Measurements from ENCODE around the gene ENTPD8.

The ENTPD8 gene

GRCh38 chr9:137396634-137397367, 44.4 kb downstream of the ENTPD8 start:
- no peak overlapping the region for H2BK15ac ChIP-seq (replicated peaks; ENCODE audit: low read depth)
- WGBS (ENCODE audit: extremely low coverage, insufficient coverage, low lambda C conversion rate): no CpG with 5 or more reads among the region's 26 CpGs
- no peak overlapping the region for H3K9ac ChIP-seq (ENCODE audit: low read length)
- H2BK5ac ChIP-seq (ENCODE audit: low read length): no peak overlapping the region
- no peaks in the 10 kb centered on the region for H3K27me3 ChIP-seq (ENCODE audit: insufficient read depth, low read length, poor library complexity)
- no peak overlapping the region for H3K18ac ChIP-seq (ENCODE audit: low read length)
- no peaks in the 10 kb centered on the region for H3K79me1 ChIP-seq (ENCODE audit: low read length)
- no peak overlapping the region for H2BK120ac ChIP-seq (ENCODE audit: low read depth, low read length)
- H3K4me2 ChIP-seq (ENCODE audit: low read length): no peak overlapping the region
- H3K56ac ChIP-seq (ENCODE audit: low read length): no peak overlapping the region
- no peak overlapping the region for H3K23ac ChIP-seq (ENCODE audit: low read length)
- H4K5ac ChIP-seq (ENCODE audit: low read length): no peak overlapping the region
- DNase-seq: no peak
- H3K4ac ChIP-seq (ENCODE audit: low read depth, low read length): no peak overlapping the region
- no peak overlapping the region for H3K4me3 ChIP-seq (ENCODE audit: low read length)
- H3K27ac ChIP-seq (ENCODE audit: low read depth, low read length): no peak overlapping the region
- H3K4me1 ChIP-seq (ENCODE audit: control insufficient read depth, low read depth, low read length): no peaks in the 10 kb centered on the region
- H2AK5ac ChIP-seq (ENCODE audit: low read length): no peak overlapping the region
- H3K36me3 ChIP-seq (ENCODE audit: control insufficient read depth, insufficient read depth, low read length): no peaks in the 10 kb centered on the region
- no peak overlapping the region for H4K8ac ChIP-seq (ENCODE audit: low read depth, low read length)
- no peaks in the 10 kb centered on the region for H3K79me2 ChIP-seq (ENCODE audit: control insufficient read depth, insufficient read depth, low read length)

DNA sequence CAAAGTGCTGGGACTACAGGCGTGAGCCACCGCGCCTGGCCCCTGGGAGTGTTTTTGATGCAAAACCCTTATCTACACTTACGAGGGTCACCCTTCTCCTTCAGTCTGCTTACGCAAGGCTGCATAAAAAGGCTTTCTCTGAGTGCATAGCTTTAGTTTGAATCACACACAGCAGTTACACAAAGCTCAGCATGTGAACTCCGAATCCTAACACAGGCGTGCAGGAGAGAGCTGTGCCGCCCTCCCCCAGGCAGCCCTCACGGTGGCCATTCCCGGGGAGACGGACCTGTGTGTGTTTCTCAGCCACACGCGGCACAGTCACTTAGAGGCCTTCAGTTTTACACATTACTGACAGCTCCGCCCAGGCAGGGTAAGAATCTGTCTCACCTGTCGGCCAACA, 44.9 kb downstream of the ENTPD8 start:
- Histone ChIP-seq H3K56ac (ENCODE audit: low read length) (no peak overlapping the region), H3K4me3 (ENCODE audit: low read length) (no peak overlapping the region), H3K4ac (ENCODE audit: low read depth, low read length) (no peak overlapping the region), H3K79me1 (ENCODE audit: low read length) (no peaks in the 10 kb centered on the region), H2BK120ac (ENCODE audit: low read depth, low read length) (no peak overlapping the region), H2BK15ac (replicated peaks; ENCODE audit: low read depth) (no peak overlapping the region), H3K27ac (ENCODE audit: low read depth, low read length) (no peak overlapping the region), H3K4me2 (ENCODE audit: low read length) (no peak overlapping the region), H3K18ac (ENCODE audit: low read length) (no peak overlapping the region), H3K4me1 (ENCODE audit: control insufficient read depth, low read depth, low read length) (no peaks in the 10 kb centered on the region), H3K36me3 (ENCODE audit: control insufficient read depth, insufficient read depth, low read length) (no peaks in the 10 kb centered on the region), H3K23ac (ENCODE audit: low read length) (no peak overlapping the region), H2BK5ac (ENCODE audit: low read length) (no peak overlapping the region), H2AK5ac (ENCODE audit: low read length) (no peak overlapping the region), H4K5ac (ENCODE audit: low read length) (no peak overlapping the region), H3K27me3 (ENCODE audit: insufficient read depth, low read length, poor library complexity) (no peaks in the 10 kb centered on the region), H4K8ac (ENCODE audit: low read depth, low read length) (no peak overlapping the region), H3K79me2 (ENCODE audit: control insufficient read depth, insufficient read depth, low read length) (no peaks in the 10 kb centered on the region), H3K9ac (ENCODE audit: low read length) (no peak overlapping the region)
- no CpG with 5 or more reads among the region's 15 CpGs for WGBS (ENCODE audit: extremely low coverage, insufficient coverage, low lambda C conversion rate)
- DNase-seq: no peak

DNA sequence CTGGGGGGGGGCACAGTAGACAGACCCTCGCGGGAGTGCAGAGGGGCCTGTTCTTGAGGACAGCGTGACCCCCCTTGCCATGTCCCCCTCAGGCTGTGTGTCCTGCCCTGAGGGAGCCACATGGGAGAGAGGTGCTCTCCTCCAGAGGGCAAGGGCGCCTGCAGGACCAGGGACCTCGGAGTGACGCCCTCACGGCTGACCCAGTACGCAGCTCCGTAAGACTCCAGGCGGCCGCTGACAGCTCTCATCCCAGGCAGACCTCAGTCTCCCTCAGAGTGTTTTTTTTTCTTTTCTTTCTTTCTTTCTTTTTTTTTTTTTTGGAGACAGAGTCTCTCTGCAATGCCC, 45.5 kb downstream of the ENTPD8 start:
- no peak overlapping the region for H4K5ac ChIP-seq (ENCODE audit: low read length)
- no peaks in the 10 kb centered on the region for H3K27me3 ChIP-seq (ENCODE audit: insufficient read depth, low read length, poor library complexity)
- no peak overlapping the region for H2AK5ac ChIP-seq (ENCODE audit: low read length)
- no CpG with 5 or more reads among the region's 11 CpGs for WGBS (ENCODE audit: extremely low coverage, insufficient coverage, low lambda C conversion rate)
- no peak for DNase-seq
- H3K9ac ChIP-seq (ENCODE audit: low read length): no peak overlapping the region
- H3K23ac ChIP-seq (ENCODE audit: low read length): no peak overlapping the region
- no peak overlapping the region for H3K56ac ChIP-seq (ENCODE audit: low read length)
- H3K79me2 ChIP-seq (ENCODE audit: control insufficient read depth, insufficient read depth, low read length): no peaks in the 10 kb centered on the region
- no peaks in the 10 kb centered on the region for H3K4me1 ChIP-seq (ENCODE audit: control insufficient read depth, low read depth, low read length)
- no peak overlapping the region for H3K18ac ChIP-seq (ENCODE audit: low read length)
- H3K79me1 ChIP-seq (ENCODE audit: low read length): no peaks in the 10 kb centered on the region
- no peak overlapping the region for H4K8ac ChIP-seq (ENCODE audit: low read depth, low read length)
- no peaks in the 10 kb centered on the region for H3K36me3 ChIP-seq (ENCODE audit: control insufficient read depth, insufficient read depth, low read length)
- no peak overlapping the region for H3K4me3 ChIP-seq (ENCODE audit: low read length)
- no peak overlapping the region for H3K4ac ChIP-seq (ENCODE audit: low read depth, low read length)
- H2BK15ac ChIP-seq (replicated peaks; ENCODE audit: low read depth): no peak overlapping the region
- no peak overlapping the region for H3K4me2 ChIP-seq (ENCODE audit: low read length)
- H2BK120ac ChIP-seq (ENCODE audit: low read depth, low read length): no peak overlapping the region
- no peak overlapping the region for H2BK5ac ChIP-seq (ENCODE audit: low read length)
- H3K27ac ChIP-seq (ENCODE audit: low read depth, low read length): no peak overlapping the region

GRCh38 chr9:137394866-137395665, 46.1 kb downstream of the ENTPD8 start:
- WGBS (ENCODE audit: extremely low coverage, insufficient coverage, low lambda C conversion rate): no CpG with 5 or more reads among the region's 36 CpGs
- H2BK5ac ChIP-seq (ENCODE audit: low read length): no peak overlapping the region
- H3K27ac ChIP-seq (ENCODE audit: low read depth, low read length): no peak overlapping the region
- H2BK15ac ChIP-seq (replicated peaks; ENCODE audit: low read depth): no peak overlapping the region
- no peak overlapping the region for H2AK5ac ChIP-seq (ENCODE audit: low read length)
- no peak overlapping the region for H3K18ac ChIP-seq (ENCODE audit: low read length)
- no peak for DNase-seq
- H3K56ac ChIP-seq (ENCODE audit: low read length): no peak overlapping the region
- H3K9ac ChIP-seq (ENCODE audit: low read length): no peak overlapping the region
- no peaks in the 10 kb centered on the region for H3K79me1 ChIP-seq (ENCODE audit: low read length)
- H3K4ac ChIP-seq (ENCODE audit: low read depth, low read length): no peak overlapping the region
- H2BK120ac ChIP-seq (ENCODE audit: low read depth, low read length): no peak overlapping the region
- H3K23ac ChIP-seq (ENCODE audit: low read length): no peak overlapping the region
- H3K27me3 ChIP-seq (ENCODE audit: insufficient read depth, low read length, poor library complexity): no peaks in the 10 kb centered on the region
- no peaks in the 10 kb centered on the region for H3K36me3 ChIP-seq (ENCODE audit: control insufficient read depth, insufficient read depth, low read length)
- H3K4me2 ChIP-seq (ENCODE audit: low read length): no peak overlapping the region
- H4K5ac ChIP-seq (ENCODE audit: low read length): no peak overlapping the region
- no peak overlapping the region for H4K8ac ChIP-seq (ENCODE audit: low read depth, low read length)
- H3K4me3 ChIP-seq (ENCODE audit: low read length): no peak overlapping the region
- no peaks in the 10 kb centered on the region for H3K4me1 ChIP-seq (ENCODE audit: control insufficient read depth, low read depth, low read length)
- no peaks in the 10 kb centered on the region for H3K79me2 ChIP-seq (ENCODE audit: control insufficient read depth, insufficient read depth, low read length)

DNA sequence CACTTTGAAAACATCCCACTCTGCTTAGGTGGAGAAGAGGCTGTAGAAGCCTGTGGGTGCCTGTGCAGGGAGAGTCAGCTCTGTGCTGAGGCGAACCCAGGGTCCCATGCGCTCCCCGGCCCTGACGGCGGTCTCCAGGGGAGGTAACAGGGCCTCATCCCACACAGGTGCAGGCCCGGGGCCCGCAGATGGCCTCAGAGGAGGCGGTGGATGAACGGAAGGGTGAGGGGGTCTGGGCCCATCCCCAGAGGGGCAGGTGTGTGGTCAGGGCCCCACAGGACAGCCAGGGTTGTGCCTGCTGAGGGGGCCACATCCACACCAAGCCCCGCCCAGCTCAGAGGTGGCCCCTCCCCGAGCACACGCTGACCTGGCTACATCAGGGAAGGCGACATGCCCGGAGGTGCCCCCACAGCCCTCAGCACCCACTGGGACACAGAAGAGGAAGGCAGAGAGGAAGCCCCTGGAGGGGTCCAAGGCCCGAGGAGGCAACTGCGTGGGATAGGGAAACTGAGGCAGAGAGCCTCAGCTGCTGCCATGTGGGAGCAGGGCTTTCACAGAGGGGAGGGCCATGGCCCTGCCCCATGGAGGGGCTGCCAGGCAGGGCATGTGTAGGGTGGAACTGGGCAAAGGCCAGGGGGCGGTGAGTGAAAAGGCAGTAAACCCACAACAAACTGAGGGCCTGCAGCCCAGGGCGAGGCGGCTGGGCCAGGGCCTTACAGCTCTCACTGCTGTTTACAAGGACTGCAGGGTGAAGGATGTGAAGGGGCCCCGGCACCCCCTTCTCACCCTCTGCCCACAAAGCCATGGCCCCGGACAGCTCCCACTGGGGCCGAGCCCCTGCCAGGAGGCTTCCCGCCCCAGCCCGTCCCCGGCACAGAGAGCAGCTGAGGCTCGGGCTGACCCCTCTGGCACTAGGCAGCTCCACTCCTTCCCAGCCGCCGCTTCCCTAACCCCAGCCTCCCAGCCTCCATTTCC, 47.7 kb downstream of the ENTPD8 start:
- H3K4ac ChIP-seq (ENCODE audit: low read depth, low read length): no peak overlapping the region
- H4K8ac ChIP-seq (ENCODE audit: low read depth, low read length): no peak overlapping the region
- H3K9ac ChIP-seq (ENCODE audit: low read length): no peak overlapping the region
- H3K4me3 ChIP-seq (ENCODE audit: low read length): no peak overlapping the region
- H2AK5ac ChIP-seq (ENCODE audit: low read length): no peak overlapping the region
- no peak overlapping the region for H4K5ac ChIP-seq (ENCODE audit: low read length)
- no peaks in the 10 kb centered on the region for H3K79me2 ChIP-seq (ENCODE audit: control insufficient read depth, insufficient read depth, low read length)
- no peak overlapping the region for H3K27ac ChIP-seq (ENCODE audit: low read depth, low read length)
- H3K79me1 ChIP-seq (ENCODE audit: low read length): no peaks in the 10 kb centered on the region
- H3K23ac ChIP-seq (ENCODE audit: low read length): no peak overlapping the region
- no peak overlapping the region for H2BK120ac ChIP-seq (ENCODE audit: low read depth, low read length)
- no peak overlapping the region for H2BK5ac ChIP-seq (ENCODE audit: low read length)
- no peaks in the 10 kb centered on the region for H3K4me1 ChIP-seq (ENCODE audit: control insufficient read depth, low read depth, low read length)
- WGBS (ENCODE audit: extremely low coverage, insufficient coverage, low lambda C conversion rate): no CpG with 5 or more reads among the region's 28 CpGs
- no peak overlapping the region for H3K56ac ChIP-seq (ENCODE audit: low read length)
- no peak overlapping the region for H2BK15ac ChIP-seq (replicated peaks; ENCODE audit: low read depth)
- no peak for DNase-seq
- H3K27me3 ChIP-seq (ENCODE audit: insufficient read depth, low read length, poor library complexity): no peaks in the 10 kb centered on the region
- H3K36me3 ChIP-seq (ENCODE audit: control insufficient read depth, insufficient read depth, low read length): no peaks in the 10 kb centered on the region
- H3K4me2 ChIP-seq (ENCODE audit: low read length): no peak overlapping the region
- no peak overlapping the region for H3K18ac ChIP-seq (ENCODE audit: low read length)

Data from mesendoderm (in vitro differentiated cells).